HUES6 (cell line): ENCODE results near the gene CCDC74A.
"Not testable (repeated sequence)": the region's sequence is repeated elsewhere in the genome, so short reads cannot be mapped to it uniquely, and the experiment has no call there.

Source experiments
- H3K27ac ChIP-seq: 2 replicates; pipeline ENCODE4 v1.7.0; 2013; ENCODE audit warnings: low read depth, mild to moderate bottlenecking, low read length, inconsistent platforms
- H3K27me3 ChIP-seq: 2 replicates; pipeline ENCODE4 v1.6.1; 2013; ENCODE audit warnings: low read length; ENCODE audit not compliant: control insufficient read depth, insufficient read depth
- H3K36me3 ChIP-seq: 2 replicates; pipeline ENCODE4 v1.6.1; 2013; ENCODE audit warnings: low read length; ENCODE audit not compliant: control insufficient read depth, insufficient read depth
- H3K4me1 ChIP-seq: 2 replicates; pipeline ENCODE4 v1.6.1; 2013; ENCODE audit warnings: low read length; ENCODE audit not compliant: control insufficient read depth, insufficient read depth
- H3K4me3 ChIP-seq: 2 replicates; pipeline ENCODE4 v1.5.1; 2013; ENCODE audit warnings: low read depth, low read length
- H3K9ac ChIP-seq: one replicate; pipeline ENCODE4 v1.6.1; 2013; ENCODE audit warnings: mild to moderate bottlenecking, low read length
- H3K9me3 ChIP-seq: 2 replicates; pipeline ENCODE4 v1.6.1; 2013; ENCODE audit warnings: low read depth, low read length; ENCODE audit not compliant: control insufficient read depth, insufficient read depth

The CCDC74A gene

DNA sequence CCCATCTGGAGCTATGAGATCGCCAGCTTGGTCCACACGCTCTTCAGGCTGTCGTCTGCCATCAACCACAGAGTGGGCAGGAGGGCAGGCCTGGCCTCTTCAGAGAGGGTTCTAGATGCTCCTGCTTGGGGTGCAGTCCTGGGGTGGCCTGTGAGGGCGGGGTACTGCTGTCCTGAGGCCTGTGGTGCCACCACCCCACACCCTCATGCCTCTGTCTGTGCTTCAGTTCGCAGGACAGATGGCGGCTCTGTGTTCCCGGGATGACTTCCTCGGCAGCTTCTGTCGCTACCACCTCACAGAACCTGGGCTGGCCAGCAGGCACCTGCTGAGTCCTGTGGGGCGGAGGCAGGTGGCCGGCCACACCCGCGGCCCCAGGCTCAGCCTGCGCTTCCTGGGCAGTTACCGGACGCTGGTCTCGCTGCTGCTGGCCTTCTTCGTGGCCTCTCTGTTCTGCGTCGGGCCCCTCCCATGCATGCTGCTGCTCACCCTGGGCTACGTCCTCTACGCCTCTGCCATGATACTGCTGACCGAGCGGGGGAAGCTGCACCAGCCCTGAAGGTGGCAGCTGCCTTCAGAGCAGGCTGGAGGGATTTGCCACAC is 7.7 kb upstream of the CCDC74A start:
- H3K4me1 ChIP-seq, H3K9ac ChIP-seq, H3K27me3 ChIP-seq, H3K4me3 ChIP-seq, H3K27ac ChIP-seq, H3K9me3 ChIP-seq: not testable (repeated sequence)
- peaks cover 52% of the 10 kb centered on the region for H3K36me3 ChIP-seq

DNA sequence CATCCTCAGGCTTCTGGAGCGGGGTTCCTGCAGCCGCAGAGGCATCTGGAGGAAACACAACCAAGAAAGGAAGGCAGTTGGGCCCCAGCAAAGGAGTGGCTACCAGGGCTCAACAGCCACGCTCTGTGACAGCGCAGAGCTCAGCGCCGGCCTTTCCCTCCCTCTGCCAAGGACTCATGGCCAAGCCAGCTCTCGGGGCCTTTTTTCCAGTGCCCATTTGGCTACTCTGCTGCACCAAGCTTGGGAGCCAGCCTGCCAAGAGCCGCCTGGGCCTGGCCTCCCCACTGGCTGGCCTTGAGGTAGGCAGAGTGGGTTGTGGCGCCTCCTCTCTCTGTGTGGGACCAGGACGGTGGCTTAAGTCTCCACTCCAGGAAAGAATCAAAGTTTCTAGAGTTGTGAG is 7.2 kb upstream of the CCDC74A start:
- Histone ChIP-seq H3K4me3 (no peak overlapping the region), H3K27ac (no peak overlapping the region), H3K9me3 (no peaks in the 10 kb centered on the region), H3K36me3 (peaks cover 52% of the 10 kb centered on the region), H3K9ac (no peak overlapping the region), H3K4me1 (no peaks in the 10 kb centered on the region), H3K27me3 (no peaks in the 10 kb centered on the region)

DNA sequence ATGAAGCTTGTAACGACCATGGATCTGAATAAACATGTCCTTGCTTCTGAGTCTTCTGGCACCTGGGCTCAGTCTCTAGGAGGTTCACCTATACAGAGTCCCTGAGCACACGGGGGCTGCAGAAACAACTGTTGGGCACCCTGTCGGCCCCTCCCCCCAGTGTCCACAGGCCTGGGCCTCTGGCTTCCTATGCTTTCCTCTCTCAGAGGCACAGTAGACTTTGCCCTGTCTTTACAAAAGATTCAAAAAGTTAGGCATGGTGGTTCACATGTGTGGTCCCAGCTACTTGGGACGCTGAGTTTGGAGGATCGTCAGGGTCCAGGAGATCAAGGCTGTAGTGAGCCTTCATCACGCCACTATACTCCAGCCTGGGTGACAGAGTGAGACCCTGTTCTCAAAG is 6.2 kb upstream of the CCDC74A start:
- not testable (repeated sequence) for H3K9ac ChIP-seq, H3K27me3 ChIP-seq, H3K4me1 ChIP-seq, H3K9me3 ChIP-seq, H3K27ac ChIP-seq, H3K4me3 ChIP-seq
- H3K36me3 ChIP-seq: peaks cover 45% of the 10 kb centered on the region

DNA sequence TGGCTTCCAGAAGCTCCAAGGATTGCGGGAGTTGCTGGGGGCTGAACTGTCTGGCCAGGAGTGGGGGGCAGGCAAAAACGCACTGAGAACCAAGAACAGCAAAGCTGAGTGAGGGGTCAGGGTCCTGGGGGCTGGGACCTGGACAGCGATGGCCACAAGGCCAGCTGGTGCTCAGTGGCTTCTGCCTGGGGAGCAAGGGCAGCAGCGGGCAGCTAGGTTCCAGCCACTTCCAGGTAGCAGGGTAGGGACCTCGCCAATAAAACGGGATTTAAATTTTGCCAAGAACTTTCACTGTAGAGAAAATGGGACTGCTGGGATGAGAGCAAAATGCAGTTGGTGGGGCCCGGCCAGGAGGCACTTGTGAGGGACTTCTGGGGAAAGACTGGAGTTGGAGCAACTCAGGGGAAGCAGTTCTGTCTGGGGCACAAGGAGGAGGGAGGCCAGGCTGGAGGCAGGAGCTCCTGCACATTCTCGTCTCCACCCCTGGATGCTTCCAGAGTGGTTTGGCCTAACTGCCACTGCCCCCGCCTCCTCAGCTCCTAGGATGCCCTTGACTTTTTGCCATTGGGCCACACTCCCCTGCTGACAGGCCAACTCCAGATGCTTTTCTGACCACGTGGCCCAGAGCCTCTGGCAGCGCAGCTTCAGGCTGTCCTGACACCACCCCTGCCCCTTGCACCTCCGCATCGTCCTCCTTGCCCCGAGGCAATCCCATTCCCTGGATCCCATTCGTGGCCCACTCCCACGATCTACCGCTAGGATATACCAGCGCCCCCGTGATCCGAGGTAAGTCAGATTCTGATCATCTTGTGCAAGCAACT is 5.5 kb upstream of the CCDC74A start:
- Histone ChIP-seq H3K27me3 (no peaks in the 10 kb centered on the region), H3K36me3 (peaks cover 38% of the 10 kb centered on the region), H3K4me1 (no peaks in the 10 kb centered on the region), H3K27ac (no peak overlapping the region), H3K4me3 (no peak overlapping the region), H3K9ac (no peak overlapping the region), H3K9me3 (no peaks in the 10 kb centered on the region)

DNA sequence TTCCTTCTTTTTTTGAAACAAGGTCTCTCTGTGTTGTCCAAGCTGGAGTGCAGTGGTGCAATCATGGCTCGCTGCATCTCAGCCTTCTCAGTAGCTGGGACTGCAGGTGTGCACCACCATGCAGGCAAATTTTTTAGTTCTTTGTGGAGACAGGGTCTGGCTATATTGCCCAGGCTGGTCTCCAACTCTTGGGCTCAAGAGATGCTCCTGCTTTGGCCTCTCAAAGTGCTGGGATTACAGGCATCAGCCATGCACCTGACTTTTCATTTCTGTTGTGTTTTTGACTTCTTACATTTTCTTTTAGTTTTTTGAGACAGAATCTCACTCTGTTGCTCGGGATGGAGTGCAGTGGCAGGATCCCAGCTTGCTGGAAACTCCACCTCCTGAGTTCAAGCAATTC is 2.4 kb upstream of the CCDC74A start:
- H3K27me3 ChIP-seq, H3K9ac ChIP-seq, H3K27ac ChIP-seq, H3K9me3 ChIP-seq, H3K36me3 ChIP-seq, H3K4me1 ChIP-seq, H3K4me3 ChIP-seq: not testable (repeated sequence)

DNA sequence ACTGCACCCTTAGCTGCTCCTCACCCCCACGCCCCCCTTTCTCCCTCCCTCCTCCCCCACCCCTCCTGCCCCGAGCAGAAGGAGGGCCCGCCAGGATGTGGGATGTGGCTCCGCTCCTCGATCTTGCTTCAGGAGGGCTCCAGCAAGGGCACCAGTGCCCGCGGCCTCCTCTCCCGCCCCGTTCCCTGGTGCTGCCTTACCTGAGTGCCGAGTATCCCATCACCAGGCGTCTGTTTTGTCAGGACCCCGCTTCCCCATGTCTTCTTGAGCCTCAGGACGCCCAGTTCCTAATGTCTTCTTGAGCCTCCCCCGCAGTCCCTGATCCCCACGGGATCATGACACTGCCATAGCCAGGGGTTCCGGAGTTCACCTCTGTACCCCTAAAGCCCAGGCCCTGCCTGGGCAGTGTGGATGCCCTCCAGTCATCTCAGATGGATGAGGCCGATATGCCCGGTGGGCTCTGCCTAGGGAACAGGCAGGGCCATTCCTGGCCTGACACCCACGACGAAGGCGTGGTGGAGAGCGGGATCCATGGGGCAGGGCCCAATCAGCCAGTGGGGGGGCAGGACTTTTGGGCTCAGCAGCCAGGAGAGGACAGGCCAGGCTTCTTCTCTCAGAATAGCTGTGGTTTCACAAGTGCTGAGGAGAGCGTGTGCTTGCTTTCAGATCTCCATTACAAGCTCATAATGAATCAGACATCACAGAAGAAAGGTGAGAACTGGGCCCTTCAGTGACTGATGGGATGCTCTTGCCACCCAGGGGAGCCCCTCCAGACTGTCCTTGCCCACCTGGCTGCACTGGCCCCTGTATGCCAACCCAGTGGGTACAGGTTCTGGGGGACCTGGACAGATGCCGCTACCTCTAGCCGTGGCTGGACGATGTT is 1.5 kb downstream of the CCDC74A start:
- not testable (repeated sequence) for H3K27ac ChIP-seq, H3K4me1 ChIP-seq, H3K9ac ChIP-seq, H3K36me3 ChIP-seq, H3K9me3 ChIP-seq, H3K4me3 ChIP-seq, H3K27me3 ChIP-seq

DNA sequence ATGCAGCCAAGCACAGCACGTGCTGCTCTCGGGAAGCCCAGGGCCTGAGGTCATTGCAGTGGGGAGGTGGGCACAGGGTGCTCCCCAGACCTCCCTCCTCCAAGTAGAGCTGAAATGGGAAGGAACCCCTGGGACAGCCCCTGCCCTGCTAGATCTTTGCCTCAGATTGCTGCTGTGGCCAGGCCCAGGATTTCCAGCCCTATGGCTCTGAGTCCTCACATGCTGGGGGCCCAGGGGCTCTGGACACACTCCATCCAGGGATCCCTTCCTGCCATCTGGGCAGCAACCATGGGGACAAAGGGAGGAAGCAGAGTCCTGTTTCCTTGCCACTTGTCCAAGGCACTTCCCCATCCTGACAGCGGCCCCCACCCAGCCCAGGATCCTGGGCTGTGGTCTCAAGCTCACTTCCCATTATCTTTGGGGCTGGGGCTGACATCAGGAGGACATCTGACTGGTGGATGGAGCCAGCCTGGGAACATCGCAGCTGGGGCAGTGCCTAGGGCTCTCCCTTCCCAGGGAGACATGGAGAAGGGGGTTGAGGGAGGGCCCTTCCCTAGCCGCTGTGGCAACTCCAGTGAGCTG is 2.3 kb downstream of the CCDC74A start:
- H3K9me3 ChIP-seq, H3K9ac ChIP-seq, H3K36me3 ChIP-seq, H3K4me3 ChIP-seq, H3K27ac ChIP-seq, H3K27me3 ChIP-seq, H3K4me1 ChIP-seq: not testable (repeated sequence)

DNA sequence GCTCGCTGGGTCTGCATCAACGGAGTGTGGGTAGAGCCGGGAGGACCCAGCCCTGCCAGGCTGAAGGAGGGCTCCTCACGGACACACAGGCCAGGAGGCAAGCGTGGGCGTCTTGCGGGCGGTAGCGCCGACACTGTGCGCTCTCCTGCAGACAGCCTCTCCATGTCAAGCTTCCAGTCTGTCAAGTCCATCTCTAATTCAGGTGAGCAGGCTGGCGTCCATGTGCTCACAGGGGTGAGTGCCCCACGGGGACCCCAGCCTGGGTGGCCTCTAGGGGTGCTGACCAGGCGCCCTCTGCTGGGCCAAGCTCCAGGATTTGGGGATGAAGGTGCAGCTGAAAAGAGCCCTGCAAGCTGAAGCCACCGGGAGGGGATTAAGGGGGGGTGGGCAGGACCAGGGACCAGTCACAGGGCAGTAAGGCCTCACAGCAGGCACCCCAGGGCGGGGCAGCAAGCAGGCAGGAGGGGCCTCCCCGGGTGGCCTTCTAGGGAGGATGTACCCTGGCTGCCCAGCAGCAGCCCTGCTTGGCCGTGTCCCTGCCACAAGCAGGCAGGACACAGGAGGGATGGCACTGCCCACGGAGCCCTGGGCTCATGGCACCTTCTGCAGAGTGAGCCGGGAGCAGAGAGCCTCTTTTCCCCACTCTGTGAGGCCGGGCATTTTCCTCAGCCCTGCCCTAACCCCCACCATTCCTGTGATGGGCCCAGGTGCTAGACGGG is 3.1 kb downstream of the CCDC74A start:
- not testable (repeated sequence) for H3K36me3 ChIP-seq, H3K27me3 ChIP-seq, H3K9ac ChIP-seq, H3K4me3 ChIP-seq, H3K27ac ChIP-seq, H3K4me1 ChIP-seq, H3K9me3 ChIP-seq

DNA sequence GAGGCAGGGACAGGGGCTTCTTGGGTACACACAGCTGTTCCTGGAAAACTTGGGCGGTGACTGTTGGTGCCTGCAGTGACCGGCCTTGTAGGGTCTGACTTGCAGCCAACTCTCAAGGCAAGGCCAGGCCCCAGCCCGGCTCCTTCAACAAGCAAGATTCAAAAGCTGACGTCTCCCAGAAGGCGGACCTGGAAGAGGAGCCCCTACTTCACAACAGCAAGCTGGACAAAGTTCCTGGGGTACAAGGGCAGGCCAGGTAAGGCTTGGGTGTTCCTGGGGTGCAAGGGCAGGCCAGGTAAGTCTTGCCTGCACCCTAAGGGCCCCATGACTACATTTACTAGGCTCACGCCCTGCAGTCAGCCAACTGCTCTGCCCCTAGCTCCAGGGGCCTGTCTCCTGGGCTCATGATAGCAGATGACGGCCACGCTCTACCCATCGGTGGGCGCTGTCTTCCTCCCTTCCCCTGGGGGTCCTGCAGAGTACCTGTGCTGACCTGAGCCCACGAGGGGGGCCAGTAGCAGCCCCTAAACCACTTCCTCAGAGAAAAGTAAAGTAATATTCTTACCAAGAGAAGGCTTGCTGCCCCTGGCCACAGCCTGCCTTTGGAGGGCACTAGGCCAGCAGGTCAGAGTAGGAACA is 4.0 kb downstream of the CCDC74A start:
- H3K27me3 ChIP-seq, H3K4me3 ChIP-seq, H3K9me3 ChIP-seq, H3K4me1 ChIP-seq, H3K9ac ChIP-seq, H3K27ac ChIP-seq, H3K36me3 ChIP-seq: not testable (repeated sequence)

DNA sequence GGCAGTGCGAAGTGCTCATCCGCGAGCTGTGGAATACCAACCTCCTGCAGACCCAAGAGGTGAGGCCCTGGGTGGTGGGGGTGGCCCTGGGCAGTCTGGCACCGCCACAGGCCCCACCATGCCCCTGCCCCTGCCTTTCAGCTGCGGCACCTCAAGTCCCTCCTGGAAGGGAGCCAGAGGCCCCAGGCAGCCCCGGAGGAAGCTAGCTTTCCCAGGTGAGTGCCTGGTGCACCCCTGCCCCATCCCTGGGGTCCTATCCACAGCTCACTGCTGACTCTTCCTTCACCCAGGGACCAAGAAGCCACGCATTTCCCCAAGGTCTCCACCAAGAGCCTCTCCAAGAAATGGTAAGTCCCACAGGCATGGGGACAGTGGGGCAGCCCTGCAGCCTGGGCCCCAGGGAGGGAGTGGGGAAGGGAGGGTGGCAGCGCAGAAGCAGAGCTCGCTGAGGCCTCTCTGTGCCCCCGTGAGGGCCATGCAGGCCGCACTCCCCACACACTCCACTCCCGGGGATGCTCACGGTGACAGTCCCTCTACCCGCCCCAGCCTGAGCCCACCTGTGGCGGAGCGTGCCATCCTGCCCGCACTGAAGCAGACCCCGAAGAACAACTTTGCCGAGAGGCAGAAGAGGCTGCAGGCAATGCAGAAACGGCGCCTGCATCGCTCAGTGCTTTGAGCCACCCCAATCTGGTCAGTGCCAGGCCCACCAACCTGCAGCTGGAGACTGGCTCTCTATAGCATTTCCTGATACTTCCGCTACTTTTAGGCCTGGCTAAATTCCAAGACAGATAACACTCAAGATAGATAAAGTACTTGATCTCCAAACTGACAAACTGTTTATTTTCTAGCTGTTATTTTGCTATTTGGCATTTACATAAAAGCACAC is 5.3 kb downstream of the CCDC74A start:
- not testable (repeated sequence) for H3K27ac ChIP-seq, H3K36me3 ChIP-seq, H3K27me3 ChIP-seq, H3K9me3 ChIP-seq, H3K4me1 ChIP-seq, H3K4me3 ChIP-seq, H3K9ac ChIP-seq
